GM06990 (cell line): ENCODE data around the gene PARVB.

Source experiments
- DNase-seq: peaks from one replicate; pipeline ENCODE4 v3.0.0-alpha.2; 2011; ENCODE audit not compliant: insufficient read length; ENCODE audit errors: extremely low read depth
- H3K27me3 ChIP-seq: replicated peaks from 2 replicates; pipeline ENCODE4 v1.6.0; 2011; ENCODE audit warnings: low read length; ENCODE audit not compliant: control insufficient read depth, insufficient read depth
- H3K36me3 ChIP-seq: 2 replicates; pipeline ENCODE4 v1.5.1; 2011; ENCODE audit warnings: low read length; ENCODE audit not compliant: control insufficient read depth, insufficient read depth
- H3K4me3 ChIP-seq: replicated peaks from 2 replicates; pipeline ENCODE4 v1.5.1; 2011; ENCODE audit warnings: low read depth, mild to moderate bottlenecking, control low read depth, low read length
- TF ChIP-seq, protein P1 (sequence below): IDR thresholded peaks from 2 replicates; pipeline ENCODE4 v1.5.1; 2011; ENCODE audit warnings: low read length, control low read depth, mild to moderate bottlenecking, inconsistent platforms; ENCODE audit not compliant: insufficient read depth, poor library complexity, severe bottlenecking

The PARVB gene

DNA sequence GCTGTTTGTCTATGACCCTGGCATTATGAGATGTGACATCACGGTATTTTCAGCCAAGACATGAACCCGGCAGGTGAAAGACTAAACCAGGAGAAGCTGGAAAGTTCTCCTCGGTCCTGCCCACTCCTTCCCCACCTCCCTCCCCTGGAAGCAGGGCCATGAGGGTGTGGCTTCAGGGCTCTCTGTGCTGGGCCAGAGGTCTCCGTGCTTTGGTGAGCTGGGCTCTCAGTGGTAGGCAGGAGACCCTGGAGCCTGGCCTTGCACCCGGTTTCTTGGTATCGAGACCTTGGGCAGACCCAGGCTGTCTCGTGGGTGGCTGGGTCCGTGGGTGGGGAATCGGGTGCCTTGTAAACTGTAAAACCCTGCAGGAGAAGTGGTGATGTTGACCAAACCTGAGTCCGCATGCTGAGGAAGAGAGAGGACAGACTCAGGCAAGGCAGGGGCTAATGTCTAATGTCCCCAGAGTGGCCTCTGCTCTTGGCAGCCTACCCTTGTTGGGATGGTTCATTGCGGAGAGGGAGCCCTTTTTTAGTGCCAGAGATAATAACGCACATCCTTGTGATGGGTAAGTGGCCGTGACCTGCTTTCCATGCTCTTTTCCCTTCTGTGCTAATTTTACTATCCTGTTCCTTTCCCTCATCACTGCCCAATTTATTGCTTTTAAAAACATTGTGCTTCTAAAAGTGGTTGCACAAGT lies 108.0 kb downstream of the PARVB start:
- H3K4me3 ChIP-seq, result no peak overlapping the region
- TF ChIP-seq, protein P1, sequence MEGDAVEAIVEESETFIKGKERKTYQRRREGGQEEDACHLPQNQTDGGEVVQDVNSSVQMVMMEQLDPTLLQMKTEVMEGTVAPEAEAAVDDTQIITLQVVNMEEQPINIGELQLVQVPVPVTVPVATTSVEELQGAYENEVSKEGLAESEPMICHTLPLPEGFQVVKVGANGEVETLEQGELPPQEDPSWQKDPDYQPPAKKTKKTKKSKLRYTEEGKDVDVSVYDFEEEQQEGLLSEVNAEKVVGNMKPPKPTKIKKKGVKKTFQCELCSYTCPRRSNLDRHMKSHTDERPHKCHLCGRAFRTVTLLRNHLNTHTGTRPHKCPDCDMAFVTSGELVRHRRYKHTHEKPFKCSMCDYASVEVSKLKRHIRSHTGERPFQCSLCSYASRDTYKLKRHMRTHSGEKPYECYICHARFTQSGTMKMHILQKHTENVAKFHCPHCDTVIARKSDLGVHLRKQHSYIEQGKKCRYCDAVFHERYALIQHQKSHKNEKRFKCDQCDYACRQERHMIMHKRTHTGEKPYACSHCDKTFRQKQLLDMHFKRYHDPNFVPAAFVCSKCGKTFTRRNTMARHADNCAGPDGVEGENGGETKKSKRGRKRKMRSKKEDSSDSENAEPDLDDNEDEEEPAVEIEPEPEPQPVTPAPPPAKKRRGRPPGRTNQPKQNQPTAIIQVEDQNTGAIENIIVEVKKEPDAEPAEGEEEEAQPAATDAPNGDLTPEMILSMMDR, result no peak
- DNase-seq, result no peak
- no peaks in the 10 kb centered on the region for H3K27me3 ChIP-seq
- H3K36me3 ChIP-seq, result peaks cover 48% of the 10 kb centered on the region

DNA sequence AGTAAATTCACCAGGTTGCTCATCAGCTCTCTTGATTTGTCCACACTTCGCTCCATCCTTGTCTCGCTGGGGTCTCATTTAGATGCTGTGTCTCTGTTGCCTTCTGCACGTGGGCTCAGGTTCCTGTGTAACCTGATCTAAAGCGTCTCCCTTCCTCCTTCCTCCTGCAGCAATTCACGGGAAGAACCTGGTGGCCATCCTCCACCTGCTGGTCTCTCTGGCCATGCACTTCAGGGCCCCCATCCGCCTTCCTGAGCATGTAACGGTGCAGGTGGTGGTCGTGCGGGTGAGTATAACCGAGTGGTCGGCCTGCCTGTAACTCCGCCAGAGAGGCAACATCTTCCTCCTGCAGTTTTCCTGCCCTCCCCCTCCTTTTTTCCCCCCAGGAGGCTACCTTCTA lies 108.6 kb downstream of the PARVB start:
- DNase-seq, result no peak
- TF ChIP-seq, protein P1, result no peak
- Histone ChIP-seq H3K4me3 (no peak overlapping the region), H3K36me3 (peaks cover 51% of the 10 kb centered on the region), H3K27me3 (no peaks in the 10 kb centered on the region)

DNA sequence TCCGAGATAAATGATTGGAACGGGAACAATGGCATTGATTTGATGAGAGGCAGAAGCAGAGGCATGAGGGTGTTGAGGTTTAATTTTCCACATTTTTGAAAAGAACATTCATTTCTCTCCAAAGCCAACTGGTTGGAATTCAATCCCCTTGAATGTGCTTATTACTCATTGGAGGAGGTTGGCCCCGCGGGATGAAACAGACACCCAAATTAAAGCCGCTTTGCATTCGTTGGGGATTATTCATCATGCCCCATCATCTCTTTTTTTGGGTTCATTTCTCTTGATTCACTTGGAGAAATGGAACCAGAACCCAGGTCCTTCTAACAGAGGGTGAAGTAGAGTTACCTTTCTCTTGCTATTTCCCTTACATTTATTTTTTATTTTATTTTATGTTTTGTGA lies 109.1 kb downstream of the PARVB start:
- H3K36me3 ChIP-seq, result peaks cover 53% of the 10 kb centered on the region
- TF ChIP-seq, protein P1, result no peak
- no peak for DNase-seq
- H3K27me3 ChIP-seq, result no peaks in the 10 kb centered on the region
- no peak overlapping the region for H3K4me3 ChIP-seq

DNA sequence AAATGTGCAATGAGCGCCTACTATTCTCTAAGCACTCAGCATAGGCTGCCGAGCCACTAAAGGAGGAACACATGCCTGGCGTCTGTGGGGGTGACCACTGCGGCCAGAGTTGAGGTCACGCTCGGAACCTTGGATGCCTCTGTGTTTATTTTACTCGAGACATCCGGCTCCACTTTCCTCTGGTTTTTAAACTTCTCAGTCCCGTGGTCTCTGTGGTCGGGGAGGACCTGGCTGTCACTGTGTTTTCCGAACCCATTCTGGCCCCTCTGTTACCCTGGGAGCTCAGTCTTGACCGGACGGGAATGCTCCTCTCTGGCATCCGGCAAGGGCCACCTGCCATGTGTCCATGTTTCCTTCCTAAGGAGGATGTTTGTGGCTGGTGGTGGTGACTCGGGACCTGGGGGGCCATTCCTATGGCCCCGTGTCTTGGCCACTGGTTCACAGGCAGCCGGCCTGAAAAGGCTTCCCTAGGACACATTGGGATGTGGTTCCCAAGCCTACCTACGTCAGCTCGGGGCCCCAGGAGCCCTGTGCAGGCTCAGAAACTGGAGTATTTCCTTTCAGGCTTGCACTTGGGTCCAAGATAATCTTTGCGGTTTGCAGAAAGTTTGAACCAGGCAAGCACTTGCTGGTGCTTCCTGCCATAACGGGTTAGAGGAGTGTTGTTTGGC lies 109.9 kb downstream of the PARVB start:
- DNase-seq, result no peak
- no peaks in the 10 kb centered on the region for H3K27me3 ChIP-seq
- TF ChIP-seq, protein P1, result no peak
- peaks cover 59% of the 10 kb centered on the region for H3K36me3 ChIP-seq
- no peak overlapping the region for H3K4me3 ChIP-seq

DNA sequence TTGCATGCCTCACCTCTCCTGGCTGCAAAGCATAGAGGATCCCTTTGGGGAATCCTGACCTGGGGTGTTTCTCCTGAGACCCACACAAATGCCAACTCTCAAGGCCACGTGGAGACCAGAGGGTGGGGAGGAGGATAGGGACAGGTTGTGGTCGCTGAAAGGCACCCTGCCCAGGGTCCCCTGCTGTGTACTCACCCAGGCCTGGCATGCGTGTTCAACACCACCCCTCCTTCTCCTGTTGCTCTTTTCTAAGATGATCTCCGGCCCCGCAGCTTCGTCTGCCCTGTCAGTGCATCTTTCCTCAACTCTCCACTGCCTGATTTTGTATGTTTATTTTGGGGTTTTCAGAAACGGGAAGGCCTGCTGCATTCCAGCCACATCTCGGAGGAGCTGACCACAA lies 112.0 kb downstream of the PARVB start:
- TF ChIP-seq, protein P1, result no peak
- Histone ChIP-seq H3K27me3 (no peaks in the 10 kb centered on the region), H3K36me3 (peaks cover 61% of the 10 kb centered on the region), H3K4me3 (no peak overlapping the region)
- DNase-seq, result no peak
